Loucy (cell line): Measurements from ENCODE around the gene ICAM1.

ENCODE experiments used
- H2AFZ ChIP-seq: fragments of 200-600 bp; sonication (generic); 2 replicates; pipeline ENCODE4 v1.6.0; 2016; ENCODE audit warnings: antibody characterized with exemption, mild to moderate bottlenecking, low read length, moderate library complexity
- H3F3A ChIP-seq: fragments of 200-600 bp; 2 replicates; pipeline ENCODE4 v1.6.0; 2016; ENCODE audit warnings: antibody characterized with exemption, low read depth, mild to moderate bottlenecking
- H3K27me3 ChIP-seq: fragments of 200-600 bp; sonication (generic); 2 replicates; pipeline ENCODE4 v1.6.1; 2014; ENCODE audit warnings: low read length, mild to moderate bottlenecking; ENCODE audit not compliant: insufficient read depth, poor library complexity, severe bottlenecking
- H3K36me3 ChIP-seq: fragments of 200-600 bp; sonication (generic); 2 replicates; pipeline ENCODE4 v1.6.1; 2016; ENCODE audit warnings: low read length; ENCODE audit not compliant: insufficient read depth
- H3K4me1 ChIP-seq: fragments of 200-600 bp; sonication (generic); 2 replicates; pipeline ENCODE4 v1.5.1; 2014; ENCODE audit warnings: low read length, mild to moderate bottlenecking; ENCODE audit not compliant: insufficient read depth, poor library complexity, severe bottlenecking
- H3K4me2 ChIP-seq: fragments of 200-600 bp; sonication (generic); 2 replicates; pipeline ENCODE4 v1.6.0; 2014; ENCODE audit warnings: antibody characterized with exemption, low read length, low read depth, mild to moderate bottlenecking; ENCODE audit not compliant: poor library complexity, severe bottlenecking
- H3K4me3 ChIP-seq: fragments of 200-600 bp; sonication (generic); 2 replicates; pipeline ENCODE4 v1.5.1; 2014; ENCODE audit warnings: low read length, mild to moderate bottlenecking, mixed read lengths; ENCODE audit not compliant: poor library complexity, severe bottlenecking
- H3K79me2 ChIP-seq: fragments of 200-600 bp; sonication (generic); 2 replicates; pipeline ENCODE4 v1.6.1; 2014; ENCODE audit warnings: low read length; ENCODE audit not compliant: insufficient read depth
- H3K9ac ChIP-seq: fragments of 200-600 bp; sonication (generic); 2 replicates; pipeline ENCODE4 v1.6.0; 2014; ENCODE audit warnings: mild to moderate bottlenecking, low read depth, low read length, moderate library complexity; ENCODE audit not compliant: poor library complexity, severe bottlenecking
- H3K9me2 ChIP-seq: fragments of 200-600 bp; sonication (generic); replicated peaks from 2 replicates; pipeline ENCODE4 v1.6.1; 2016; ENCODE audit warnings: low read depth, low read length, mixed read lengths
- H3K9me3 ChIP-seq: fragments of 200-600 bp; sonication (generic); 2 replicates; pipeline ENCODE4 v1.6.1; 2014; ENCODE audit warnings: mild to moderate bottlenecking, antibody characterized with exemption, low read length, low read depth; ENCODE audit not compliant: insufficient read depth
- H4K20me1 ChIP-seq: fragments of 200-600 bp; sonication (generic); 2 replicates; pipeline ENCODE4 v1.6.0; 2014; ENCODE audit warnings: antibody characterized with exemption, low read length, mild to moderate bottlenecking; ENCODE audit not compliant: insufficient read depth, poor library complexity, severe bottlenecking
- CTCF ChIP-seq: fragments of 200-600 bp; sonication (generic); conservative IDR thresholded peaks from 2 replicates; pipeline ENCODE4 v1.5.1; 2014; ENCODE audit warnings: mild to moderate bottlenecking, antibody characterized with exemption, low read length
- EZH2phosphoT487 ChIP-seq: fragments of 200-600 bp; IDR thresholded peaks from 2 replicates; pipeline ENCODE4 v1.6.1; 2018; ENCODE audit warnings: antibody characterized with exemption, mild to moderate bottlenecking, moderate library complexity, borderline replicate concordance

Gene ICAM1

GRCh38 chr19:10305139-10305806, 34.4 kb downstream of the ICAM1 start:
- H3F3A ChIP-seq, result no peaks in the 10 kb centered on the region
- no peaks in the 10 kb centered on the region for H3K9me2 ChIP-seq
- no peak overlapping the region for H3K4me3 ChIP-seq
- no peaks in the 10 kb centered on the region for H3K79me2 ChIP-seq
- no peaks in the 10 kb centered on the region for H4K20me1 ChIP-seq
- no peak overlapping the region for H3K4me2 ChIP-seq
- no peak overlapping the region for H3K9ac ChIP-seq
- no peaks in the 10 kb centered on the region for H3K9me3 ChIP-seq
- no peaks in the 10 kb centered on the region for H3K36me3 ChIP-seq
- H3K27me3 ChIP-seq, result no peaks in the 10 kb centered on the region
- H2AFZ ChIP-seq, result no peak overlapping the region
- TF ChIP-seq CTCF, result no peak
- TF ChIP-seq EZH2phosphoT487, result no peak
- no peaks in the 10 kb centered on the region for H3K4me1 ChIP-seq

GRCh38 chr19:10306327-10306726, 35.4 kb downstream of the ICAM1 start:
- Histone ChIP-seq H4K20me1 (no peaks in the 10 kb centered on the region), H3K27me3 (no peaks in the 10 kb centered on the region), H3K4me2 (no peak overlapping the region), H3F3A (no peaks in the 10 kb centered on the region), H3K79me2 (no peaks in the 10 kb centered on the region), H2AFZ (no peak overlapping the region), H3K4me1 (no peaks in the 10 kb centered on the region), H3K9me3 (no peaks in the 10 kb centered on the region), H3K9me2 (no peaks in the 10 kb centered on the region), H3K9ac (no peak overlapping the region), H3K4me3 (no peak overlapping the region), H3K36me3 (no peaks in the 10 kb centered on the region)
- TF ChIP-seq EZH2phosphoT487 (no peak), CTCF (no peak)

- H3K4me1 ChIP-seq, result no peaks in the 10 kb centered on the region
- no peaks in the 10 kb centered on the region for H3F3A ChIP-seq
- no peak within 1 kb of the TSS for H2AFZ ChIP-seq
- no peaks in the 10 kb centered on the region for H3K36me3 ChIP-seq
- no peaks in the 10 kb centered on the region for H3K9me2 ChIP-seq
- H3K4me3 ChIP-seq, result no peak within 1 kb of the TSS
- H3K27me3 ChIP-seq, result no peaks in the 10 kb centered on the region
- H3K79me2 ChIP-seq, result no peaks in the 10 kb centered on the region
- no peaks in the 10 kb centered on the region for H4K20me1 ChIP-seq
- no peak within 1 kb of the TSS for H3K4me2 ChIP-seq
- H3K9me3 ChIP-seq, result no peaks in the 10 kb centered on the region
- no peak for TF ChIP-seq EZH2phosphoT487
- TF ChIP-seq CTCF, result no peak
- H3K9ac ChIP-seq, result no peak within 1 kb of the TSS
Observed at GRCh38 chr19:10309423-10309822, 38.5 kb downstream of the ICAM1 start, which contains the start of gene ZGLP1. Gene ZGLP1, minus strand, starts transcription at chr19:10309815.
